Dermis blood vessel endothelial cell (primary cell): ENCODE measurements around the gene TCOF1. TPM values are rescaled to one million over a fixed set of nuclear protein-coding genes. Genes with fewer than 3 reads are reported as not detected.
A peak's percentile ranks its signal among the peaks of the same experiment; 100 is the strongest.

Source experiments
- DNase-seq: peaks from one replicate; pipeline ENCODE4 v3.0.0; 2010
- total RNA-seq: library from RNA; depleted of rRNA; stranded (reverse); fragments of >200 nt; gene quantifications from 2 replicates; pipeline ENCODE4 v1.2.3, GENCODE V29; 2014

Gene TCOF1, protein sequence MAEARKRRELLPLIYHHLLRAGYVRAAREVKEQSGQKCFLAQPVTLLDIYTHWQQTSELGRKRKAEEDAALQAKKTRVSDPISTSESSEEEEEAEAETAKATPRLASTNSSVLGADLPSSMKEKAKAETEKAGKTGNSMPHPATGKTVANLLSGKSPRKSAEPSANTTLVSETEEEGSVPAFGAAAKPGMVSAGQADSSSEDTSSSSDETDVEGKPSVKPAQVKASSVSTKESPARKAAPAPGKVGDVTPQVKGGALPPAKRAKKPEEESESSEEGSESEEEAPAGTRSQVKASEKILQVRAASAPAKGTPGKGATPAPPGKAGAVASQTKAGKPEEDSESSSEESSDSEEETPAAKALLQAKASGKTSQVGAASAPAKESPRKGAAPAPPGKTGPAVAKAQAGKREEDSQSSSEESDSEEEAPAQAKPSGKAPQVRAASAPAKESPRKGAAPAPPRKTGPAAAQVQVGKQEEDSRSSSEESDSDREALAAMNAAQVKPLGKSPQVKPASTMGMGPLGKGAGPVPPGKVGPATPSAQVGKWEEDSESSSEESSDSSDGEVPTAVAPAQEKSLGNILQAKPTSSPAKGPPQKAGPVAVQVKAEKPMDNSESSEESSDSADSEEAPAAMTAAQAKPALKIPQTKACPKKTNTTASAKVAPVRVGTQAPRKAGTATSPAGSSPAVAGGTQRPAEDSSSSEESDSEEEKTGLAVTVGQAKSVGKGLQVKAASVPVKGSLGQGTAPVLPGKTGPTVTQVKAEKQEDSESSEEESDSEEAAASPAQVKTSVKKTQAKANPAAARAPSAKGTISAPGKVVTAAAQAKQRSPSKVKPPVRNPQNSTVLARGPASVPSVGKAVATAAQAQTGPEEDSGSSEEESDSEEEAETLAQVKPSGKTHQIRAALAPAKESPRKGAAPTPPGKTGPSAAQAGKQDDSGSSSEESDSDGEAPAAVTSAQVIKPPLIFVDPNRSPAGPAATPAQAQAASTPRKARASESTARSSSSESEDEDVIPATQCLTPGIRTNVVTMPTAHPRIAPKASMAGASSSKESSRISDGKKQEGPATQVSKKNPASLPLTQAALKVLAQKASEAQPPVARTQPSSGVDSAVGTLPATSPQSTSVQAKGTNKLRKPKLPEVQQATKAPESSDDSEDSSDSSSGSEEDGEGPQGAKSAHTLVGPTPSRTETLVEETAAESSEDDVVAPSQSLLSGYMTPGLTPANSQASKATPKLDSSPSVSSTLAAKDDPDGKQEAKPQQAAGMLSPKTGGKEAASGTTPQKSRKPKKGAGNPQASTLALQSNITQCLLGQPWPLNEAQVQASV (N-terminal part only)
- total RNA-seq, result 14.3 and 28.4 TPM in 2 replicates

DNA sequence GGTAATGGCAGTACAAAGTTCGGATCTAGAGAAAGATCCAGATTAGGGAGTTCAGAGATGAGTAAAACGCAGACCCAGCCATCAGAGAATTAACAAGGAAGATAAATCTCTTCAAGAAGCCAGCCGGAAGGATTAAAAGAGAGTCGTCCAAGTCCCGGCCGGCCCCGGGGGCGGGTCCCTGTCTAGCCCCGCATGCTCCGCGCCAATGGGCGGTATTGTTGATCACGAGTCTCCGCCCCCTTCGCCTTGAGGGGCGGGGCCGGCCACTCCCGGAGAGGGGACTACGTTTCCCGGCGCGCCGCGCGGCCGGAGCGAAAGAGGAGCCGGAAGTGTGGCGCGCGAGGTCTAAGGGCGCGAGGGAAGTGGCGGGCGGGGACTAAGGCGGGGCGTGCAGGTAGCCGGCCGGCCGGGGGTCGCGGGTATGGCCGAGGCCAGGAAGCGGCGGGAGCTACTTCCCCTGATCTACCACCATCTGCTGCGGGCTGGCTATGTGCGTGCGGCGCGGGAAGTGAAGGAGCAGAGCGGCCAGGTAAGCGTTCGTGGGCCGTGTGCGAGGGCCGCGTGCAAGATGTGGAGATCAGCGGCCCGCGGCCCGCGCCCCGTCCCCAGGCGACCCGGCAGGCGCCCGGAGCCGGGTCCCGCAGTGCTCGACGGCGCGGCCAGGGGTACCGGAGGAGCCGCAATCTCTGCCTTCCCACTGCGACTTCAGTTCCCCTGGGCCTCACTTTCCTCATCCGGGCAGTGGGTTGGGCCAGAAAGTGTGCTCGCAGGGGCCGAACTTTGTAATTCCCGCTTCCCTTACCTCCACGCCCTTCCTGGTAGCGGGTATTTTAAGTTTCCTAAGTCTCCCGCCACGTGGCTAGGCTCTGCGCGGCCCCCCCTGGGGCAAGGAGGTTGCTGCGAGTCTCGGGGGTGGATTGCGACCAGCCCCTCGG lies at the start of gene TCOF1:
Gene TCOF1, plus strand, starts transcription at position 372 of the 935 bp plus-strand sequence. Its CDS starts 50 bp downstream, at position 422.
- DNase-seq, result peak; percentile 95

DNA sequence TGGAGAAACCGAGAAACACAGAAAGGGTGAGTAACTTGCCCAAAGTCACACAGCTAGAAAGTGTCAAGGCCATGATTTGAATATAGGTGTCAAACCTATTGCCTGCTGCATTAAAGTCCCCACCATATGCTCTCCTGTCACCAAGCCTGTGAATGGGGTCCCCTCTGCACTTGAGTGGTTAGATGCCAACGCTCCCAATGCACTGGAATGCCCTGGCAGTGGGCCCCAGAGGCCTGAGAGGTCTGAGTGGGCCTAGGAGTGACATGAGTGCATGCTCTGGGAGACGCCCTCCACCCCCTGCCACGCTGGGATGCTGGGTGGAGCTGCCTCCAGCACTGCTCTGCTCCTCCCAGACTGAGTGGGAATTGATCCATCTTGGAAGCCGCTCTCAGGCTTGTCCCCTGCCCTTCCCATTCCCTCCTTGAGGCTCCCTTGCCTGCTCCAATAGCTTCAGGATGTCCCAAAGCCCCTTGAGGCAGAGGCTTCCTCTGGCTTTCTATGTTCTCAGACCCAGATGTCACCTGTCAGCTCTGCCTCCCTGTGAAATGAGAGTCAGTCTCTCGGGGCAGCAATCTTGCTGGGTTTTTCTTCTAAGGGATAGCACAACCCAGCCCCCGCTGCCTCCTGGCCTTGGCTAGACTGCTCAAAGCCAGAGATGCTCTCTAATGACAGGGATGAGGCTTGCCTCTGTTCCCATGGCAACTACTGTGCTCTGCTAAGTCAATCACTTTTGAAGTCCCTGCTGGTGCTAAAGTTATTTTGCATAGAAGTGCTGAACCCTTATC lies 48.2 kb upstream of the TCOF1 start:
- DNase-seq, result no peak

DNA sequence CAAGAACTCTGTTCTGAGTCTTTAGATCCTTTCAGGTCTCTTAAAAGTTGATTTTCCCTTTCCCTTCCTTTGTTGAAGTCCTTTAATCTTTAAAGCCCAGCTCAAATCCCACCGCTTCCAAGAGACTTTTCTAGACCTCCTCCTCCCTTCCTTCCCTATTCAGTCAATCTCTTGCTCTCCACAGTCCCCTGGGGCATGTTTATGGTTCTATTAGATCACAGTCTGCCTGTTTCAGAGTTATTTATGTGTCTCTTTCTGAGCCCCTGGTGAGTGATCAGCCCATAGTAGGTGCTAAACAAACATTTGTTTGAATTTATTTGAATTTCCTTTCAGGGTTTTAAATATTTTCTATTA lies 47.6 kb upstream of the TCOF1 start:
- no peak for DNase-seq

DNA sequence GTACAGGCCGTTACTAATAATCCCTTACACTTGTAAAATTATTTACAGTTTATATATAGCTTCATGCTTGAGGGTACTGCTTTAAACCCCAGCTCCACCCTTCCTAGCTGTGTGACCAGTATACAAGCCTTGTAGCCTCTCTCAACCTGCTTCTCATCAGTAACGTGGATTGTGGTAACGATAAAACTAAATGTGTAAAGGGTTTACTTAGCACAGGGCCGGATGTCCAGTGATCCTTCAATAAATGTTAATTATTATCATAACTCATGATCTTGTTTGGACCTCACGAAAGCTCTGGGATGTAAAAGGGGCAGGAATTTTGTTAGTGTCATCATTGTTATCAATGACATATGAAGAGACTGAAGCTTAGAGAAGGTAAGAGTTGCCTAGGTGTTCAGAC lies 47.3 kb upstream of the TCOF1 start:
- no peak for DNase-seq

DNA sequence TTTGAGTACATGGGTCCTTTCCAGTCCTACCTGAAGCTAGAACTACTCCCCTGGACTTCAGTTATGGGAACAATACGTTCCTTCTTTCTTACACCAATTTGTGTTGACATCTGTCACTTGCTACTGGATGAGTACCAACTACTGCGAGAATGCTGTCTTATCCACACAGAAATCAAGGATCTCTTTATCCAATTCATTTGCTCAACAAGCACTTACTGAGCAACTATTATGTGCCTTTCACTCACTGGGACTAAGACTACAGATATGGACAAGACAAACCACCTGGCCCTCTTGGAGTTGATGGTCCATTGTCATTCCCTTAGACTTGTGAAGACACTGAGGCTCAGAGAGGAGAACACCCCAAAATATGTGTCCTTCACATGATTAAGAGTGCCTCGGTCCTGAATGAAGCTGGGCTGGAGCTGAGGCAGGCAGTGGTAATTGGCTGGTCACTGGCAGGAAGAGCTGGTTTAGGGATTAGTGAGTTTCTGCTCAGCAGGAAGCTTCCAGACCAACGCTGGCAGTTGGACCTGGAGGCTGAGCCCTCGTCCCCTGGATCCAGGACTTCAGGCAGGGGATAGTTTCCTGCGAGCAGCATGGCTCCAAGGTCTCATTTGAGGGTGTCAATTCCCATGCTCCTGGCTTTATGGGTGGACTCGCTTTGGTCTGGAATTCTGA lies 46.3 kb upstream of the TCOF1 start:
- DNase-seq, result no peak

DNA sequence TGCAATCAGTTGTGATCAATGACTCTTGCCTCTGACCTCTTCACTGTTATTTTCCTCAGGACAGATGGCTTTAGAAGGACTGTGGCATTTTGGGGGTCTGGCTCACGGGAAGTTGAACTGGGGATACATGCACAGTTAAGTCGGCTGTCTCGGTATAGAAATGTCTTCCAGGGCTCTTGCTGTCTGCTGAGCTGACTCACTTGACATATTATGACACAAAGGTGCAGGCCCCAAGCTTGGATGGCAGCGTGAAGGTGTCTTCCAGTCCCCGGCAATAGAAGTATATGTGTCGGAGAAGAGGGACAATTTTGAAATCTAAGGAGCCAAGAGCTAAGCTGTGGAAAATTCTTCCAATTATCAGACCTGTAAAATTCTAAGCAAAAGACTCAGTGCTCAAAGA lies 45.0 kb upstream of the TCOF1 start:
- DNase-seq, result no peak

GRCh38 chr5:150313501-150313900 lies 44.0 kb upstream of the TCOF1 start:
- no peak for DNase-seq

GRCh38 chr5:150313921-150314716 lies 43.4 kb upstream of the TCOF1 start:
- DNase-seq, result no peak

DNA sequence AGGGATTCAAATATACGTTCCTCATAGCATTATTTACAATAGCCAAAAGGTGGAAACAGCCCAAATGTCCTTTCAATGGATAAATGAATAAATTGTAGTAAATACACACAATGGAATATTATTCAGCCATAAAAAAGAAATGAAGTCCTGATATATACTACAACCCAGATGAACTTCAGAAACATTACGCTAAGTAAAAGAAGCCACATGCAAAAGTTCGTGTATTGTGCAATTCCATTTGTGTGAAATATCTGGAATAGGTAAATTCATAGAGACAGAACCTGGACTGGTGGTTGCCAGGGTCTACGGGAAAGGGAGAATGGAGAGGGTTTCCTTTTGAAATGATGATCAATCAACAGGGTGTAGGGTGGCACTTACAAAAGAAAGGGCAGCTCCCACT lies 42.3 kb upstream of the TCOF1 start:
- no peak for DNase-seq

- DNase-seq, result no peak
Observed at GRCh38 chr5:150316320-150316719, 41.2 kb upstream of the TCOF1 start.

DNA sequence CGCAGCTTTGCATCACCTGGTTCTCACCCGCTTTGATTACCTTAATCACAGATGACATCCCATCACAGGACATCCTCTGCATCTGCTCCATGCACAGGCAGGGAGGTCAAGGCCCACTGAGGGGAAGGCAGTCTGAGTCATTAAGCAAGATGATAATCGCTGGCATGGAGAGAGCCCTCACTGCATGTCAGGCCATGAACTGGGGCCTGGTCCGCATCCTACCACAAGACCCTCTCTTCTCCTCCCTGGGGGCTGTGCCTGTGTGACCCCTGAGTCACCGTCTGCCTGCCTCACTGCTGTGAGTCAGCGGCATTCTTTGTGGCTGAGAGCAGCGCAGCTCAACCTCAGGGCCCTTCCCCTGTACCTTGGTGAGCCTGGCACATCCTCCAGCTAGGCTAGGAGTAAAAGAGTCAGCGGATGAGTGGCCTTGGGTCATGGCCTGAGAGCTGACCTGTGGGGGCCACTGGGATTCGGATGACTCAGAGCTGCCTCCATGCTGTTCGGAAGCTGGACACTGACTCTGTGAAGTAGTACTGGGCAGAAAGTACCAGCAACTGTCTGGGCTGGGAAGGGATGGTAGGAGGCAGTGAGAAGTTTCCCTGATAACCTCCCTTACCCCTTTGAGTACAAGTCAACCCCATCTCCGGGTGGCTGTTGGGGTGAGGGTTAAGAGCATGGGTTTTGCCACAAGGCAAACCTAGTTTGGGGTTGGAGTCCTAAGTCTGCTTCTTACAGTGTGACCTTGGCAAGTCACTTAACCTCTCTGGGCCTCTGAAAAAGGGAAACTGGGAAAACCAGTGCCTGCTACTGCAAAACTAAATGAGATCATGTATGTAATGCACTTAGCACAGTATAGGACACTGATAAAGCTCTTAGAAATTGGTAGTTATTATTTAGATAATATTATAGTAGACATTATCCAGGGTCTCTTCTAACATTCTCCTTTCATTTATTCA lies 40.2 kb upstream of the TCOF1 start:
- DNase-seq, result peak; percentile 81

- DNase-seq, result no peak
Observed at GRCh38 chr5:150318613-150319483, 38.6 kb upstream of the TCOF1 start.

GRCh38 chr5:150319484-150319790 lies 38.1 kb upstream of the TCOF1 start:
- no peak for DNase-seq

- no peak for DNase-seq
Observed at GRCh38 chr5:150320044-150320613, 37.4 kb upstream of the TCOF1 start.

- no peak for DNase-seq
Observed at GRCh38 chr5:150321211-150321610, 36.3 kb upstream of the TCOF1 start.

DNA sequence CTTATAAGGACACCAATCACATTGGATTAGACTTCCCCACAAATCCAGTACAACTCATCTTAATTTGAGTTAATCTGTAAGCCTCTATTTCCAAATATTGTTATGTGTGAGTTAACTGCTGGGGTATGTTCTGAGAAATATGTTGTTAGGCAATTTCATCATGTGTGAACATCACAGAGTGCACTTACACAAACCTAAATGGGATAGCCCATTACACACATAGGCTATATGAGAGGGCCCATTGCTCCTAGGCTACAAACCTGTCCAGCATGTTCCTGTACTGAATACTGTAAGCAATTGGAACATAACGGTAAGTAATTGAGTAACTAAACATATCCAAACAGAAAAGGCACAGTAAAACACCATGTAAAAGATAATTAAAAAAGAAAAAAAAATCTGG lies 35.7 kb upstream of the TCOF1 start:
- no peak for DNase-seq

GRCh38 chr5:150322202-150322601 lies 35.3 kb upstream of the TCOF1 start:
- peak; percentile 26 for DNase-seq
